Uterus (tissue), 4 donors: Measurements from ENCODE around the gene TBC1D5. TPM values are rescaled to one million over a fixed set of nuclear protein-coding genes. Genes with fewer than 3 reads are reported as not detected.
"Not testable (repeated sequence)": the region's sequence is repeated elsewhere in the genome, so short reads cannot be mapped to it uniquely, and the experiment has no call there.

Experiments
- DNase-seq, 2 donors: peaks; one replicate each; pipeline ENCODE4 v3.0.0-alpha.2; 2019 to 2020
- H3K27ac ChIP-seq, 2 donors: fragments of 200-600 bp; sonication (generic); 1 replicate in 1 of 2; 2 replicates in 1 of 2; pipeline ENCODE4 v1.5.1; 2016 to 2018
- H3K27me3 ChIP-seq, 2 donors: fragments of 200-600 bp; sonication (generic); one replicate each; pipeline ENCODE4 v1.5.1; 2018 to 2019; ENCODE audit warnings: control low read depth in 1 of 2
- H3K36me3 ChIP-seq, 2 donors: fragments of 200-600 bp; sonication (generic); one replicate each; pipeline ENCODE4 v1.5.1; 2019; ENCODE audit warnings: control low read depth in 1 of 2
- H3K4me1 ChIP-seq, 2 donors: fragments of 200-600 bp; sonication (generic); one replicate each; pipeline ENCODE4 v1.5.1; 2018 to 2019; ENCODE audit warnings: control low read depth in 1 of 2
- H3K4me3 ChIP-seq, 2 donors: fragments of 200-600 bp; sonication (generic); 1 replicate in 1 of 2; 2 replicates in 1 of 2; pipeline ENCODE4 v1.5.1; 2018 to 2019; ENCODE audit warnings: mild to moderate bottlenecking in 1 of 2
- H3K9me3 ChIP-seq, 2 donors: fragments of 200-600 bp; sonication (generic); one replicate each; pipeline ENCODE4 v1.5.1; 2019; ENCODE audit warnings: control low read depth in 1 of 2
- CTCF ChIP-seq, 4 experiments: fragments of 200-600 bp in 2 of 4; fragments of 450-650 bp in 2 of 4; sonication (generic) in 2 of 4; IDR thresholded peaks; one replicate each; pipeline ENCODE4 v1.5.1; 2016 to 2019; ENCODE audit warnings: antibody characterized with exemption in 4 of 4, mild to moderate bottlenecking in 2 of 4, moderate library complexity in 1 of 4
- POLR2A ChIP-seq, 2 donors: fragments of 450-650 bp; IDR thresholded peaks; one replicate each; pipeline ENCODE4 v1.6.1; 2016; ENCODE audit warnings: antibody characterized with exemption in 2 of 2, mild to moderate bottlenecking in 1 of 2, moderate library complexity in 1 of 2
- intact Hi-C: fragments of 100-400 bp; cut with DNase I; formaldehyde crosslinking; loops from one replicate; pipeline ENCODE4 v1.15.1; 2023; ENCODE audit warnings: low total_unique reads
- total RNA-seq, 4 donors: library from RNA; depleted of rRNA in 3 of 4; stranded (reverse); fragments of >200 nt in 3 of 4; gene quantifications; one replicate each; pipeline versions ENCODE4 v1.1.0 to v1.2.4, GENCODE V29; 2014 to 2023
- donor health status: DM: yes; HTN: yes; CAD: no.

TBC1D5 gene
- total RNA-seq, 4 donors from 2014 or later, result 34.6 to 189 (median 75.6) TPM

GRCh38 chr3:17619968-17620367 is 122.5 kb downstream of the TBC1D5 start:
- TF ChIP-seq CTCF (IDR thresholded peaks at IDR 0.05) (no peak), POLR2A (IDR thresholded peaks at IDR 0.05) (no peak)
- no peak for DNase-seq
- no peak overlapping the region for H3K4me3 ChIP-seq
- intact Hi-C loops, result no loop called here
- H3K36me3 ChIP-seq, result no peaks in the 10 kb centered on the region
- no peaks in the 10 kb centered on the region for H3K27me3 ChIP-seq
- H3K4me1 ChIP-seq, result no peaks in the 10 kb centered on the region
- H3K9me3 ChIP-seq, result no peaks in the 10 kb centered on the region
- no peak overlapping the region for H3K27ac ChIP-seq

- H3K4me3 ChIP-seq, DNase-seq, H3K36me3 ChIP-seq, H3K9me3 ChIP-seq, H3K27ac ChIP-seq, H3K4me1 ChIP-seq, intact Hi-C loops, H3K27me3 ChIP-seq: not testable (repeated sequence)
These were observed 129.4 kb downstream of the TBC1D5 start for GRCh38 chr3:17613017-17613416.

- no peaks in the 10 kb centered on the region for H3K36me3 ChIP-seq
- no peak overlapping the region for H3K4me3 ChIP-seq
- TF ChIP-seq POLR2A (IDR thresholded peaks at IDR 0.05) (no peak), CTCF (IDR thresholded peaks at IDR 0.05) (no peak)
- H3K27ac ChIP-seq, result no peak overlapping the region
- no peaks in the 10 kb centered on the region for H3K4me1 ChIP-seq
- DNase-seq, result no peak
- intact Hi-C loops, result no loop called here
- no peaks in the 10 kb centered on the region for H3K27me3 ChIP-seq
- no peaks in the 10 kb centered on the region for H3K9me3 ChIP-seq
These were observed 134.5 kb downstream of the TBC1D5 start for GRCh38 chr3:17607905-17608304.

- no peak overlapping the region for H3K27ac ChIP-seq
- no peak overlapping the region for H3K4me3 ChIP-seq
- intact Hi-C loops, result no loop called here
- no peak for TF ChIP-seq POLR2A (IDR thresholded peaks at IDR 0.05)
- TF ChIP-seq CTCF (IDR thresholded peaks at IDR 0.05), result no peak
- H3K4me1 ChIP-seq, result no peaks in the 10 kb centered on the region
- H3K9me3 ChIP-seq, result no peaks in the 10 kb centered on the region
- no peak for DNase-seq
- no peaks in the 10 kb centered on the region for H3K36me3 ChIP-seq
- no peaks in the 10 kb centered on the region for H3K27me3 ChIP-seq
These were observed 136.5 kb downstream of the TBC1D5 start for GRCh38 chr3:17605934-17606333.

- H3K27me3 ChIP-seq, result no peaks in the 10 kb centered on the region
- intact Hi-C loops, result no loop called here
- no peaks in the 10 kb centered on the region for H3K9me3 ChIP-seq
- H3K4me1 ChIP-seq, result no peaks in the 10 kb centered on the region
- H3K27ac ChIP-seq, result no peak overlapping the region
- H3K4me3 ChIP-seq, result no peak overlapping the region
- H3K36me3 ChIP-seq, result no peaks in the 10 kb centered on the region
- TF ChIP-seq POLR2A (IDR thresholded peaks at IDR 0.05), result no peak
- no peak for TF ChIP-seq CTCF (IDR thresholded peaks at IDR 0.05)
- no peak for DNase-seq
These were observed 137.4 kb downstream of the TBC1D5 start for GRCh38 chr3:17605032-17605431.

GRCh38 chr3:17602126-17602525 is 140.3 kb downstream of the TBC1D5 start:
- H3K4me3 ChIP-seq, result no peak overlapping the region
- intact Hi-C loops, result no loop called here
- no peaks in the 10 kb centered on the region for H3K4me1 ChIP-seq
- no peak overlapping the region for H3K27ac ChIP-seq
- no peaks in the 10 kb centered on the region for H3K27me3 ChIP-seq
- no peaks in the 10 kb centered on the region for H3K9me3 ChIP-seq
- H3K36me3 ChIP-seq, result no peaks in the 10 kb centered on the region
- DNase-seq, result no peak
- TF ChIP-seq CTCF (IDR thresholded peaks at IDR 0.05) (no peak), POLR2A (IDR thresholded peaks at IDR 0.05) (no peak)
